GM23248 (cell line): ENCODE measurements around the gene XYLT2.

Experiments used
- EZH2 ChIP-seq: fragments of 200-600 bp; sonication (generic); IDR thresholded peaks from 2 replicates; pipeline ENCODE4 v1.6.1; 2018; ENCODE audit warnings: antibody characterized with exemption, mild to moderate bottlenecking; ENCODE audit not compliant: insufficient read depth, poor library complexity, severe bottlenecking
- EZH2phosphoT487 ChIP-seq: fragments of 200-600 bp; sonication (generic); IDR thresholded peaks from 2 replicates; pipeline ENCODE4 v1.6.1; 2018; ENCODE audit warnings: antibody characterized with exemption, moderate library complexity, mild to moderate bottlenecking, low read depth; ENCODE audit not compliant: insufficient read depth

DNA sequence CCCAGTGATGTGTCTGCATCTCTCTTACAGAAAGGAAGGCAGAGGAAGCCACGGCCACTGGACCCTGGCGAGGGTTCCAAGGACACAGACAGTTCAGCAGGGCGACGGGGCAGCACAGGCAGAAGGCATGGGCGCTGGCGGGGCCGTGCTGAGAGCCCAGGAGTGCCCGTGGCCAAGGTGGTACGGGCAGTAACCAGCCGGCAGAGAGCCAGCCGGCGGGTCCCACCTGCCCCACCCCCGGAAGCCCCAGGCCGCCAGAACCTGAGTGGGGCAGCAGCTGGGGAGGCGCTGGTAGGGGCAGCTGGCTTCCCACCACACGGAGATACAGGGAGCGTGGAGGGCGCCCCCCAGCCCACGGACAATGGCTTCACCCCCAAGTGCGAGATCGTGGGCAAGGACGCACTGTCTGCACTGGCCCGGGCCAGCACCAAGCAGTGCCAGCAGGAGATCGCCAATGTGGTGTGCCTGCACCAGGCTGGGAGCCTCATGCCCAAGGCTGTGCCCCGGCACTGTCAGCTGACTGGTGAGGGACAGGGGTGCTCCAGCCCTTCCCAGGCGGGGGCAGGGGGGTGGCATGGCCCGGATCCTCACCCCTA lies 7.8 kb downstream of the XYLT2 start:
- TF ChIP-seq EZH2phosphoT487 (no peak), EZH2 (no peak)
